ENCODE data around the gene PARP9. TPM values are rescaled to one million over a fixed set of nuclear protein-coding genes. Genes with fewer than 3 reads are reported as not detected.
A peak's percentile ranks its signal among the peaks of the same experiment; 100 is the strongest.

The PARP9 gene
- total and polyA plus RNA-seq, 10 of the 15 experiments (the other 5 are each of a cell fraction or from before 2014, with no cell fraction given): 34.0 to 122 (median 46.1) TPM

GRCh38 chr3:122572940-122573412 lies 8.9 kb upstream of the PARP9 start (continued):
- TF ChIP-seq EGR1 (IDR thresholded peaks at IDR 0.05; ENCODE audit: borderline replicate concordance in 1 of 2, low read depth in 2 of 2, low read length in 2 of 2) (no peak), IKZF1 (conservative IDR thresholded peaks at IDR 0.05) (peak; percentile 84), ZNF207 (IDR thresholded peaks at IDR 0.05; ENCODE audit: borderline replicate concordance) (no peak), CHD4 (IDR thresholded peaks at IDR 0.05) (no peak), NFYB (IDR thresholded peaks at IDR 0.05; ENCODE audit: insufficient read depth, low read depth, low read length) (no peak), POLR2AphosphoS5 (IDR thresholded peaks at IDR 0.05; ENCODE audit: low read length) (no peak), HCFC1 (IDR thresholded peaks at IDR 0.05; ENCODE audit: low read length) (no peak), MTA2 (IDR thresholded peaks at IDR 0.05; ENCODE audit: low read depth) (peak; percentile 80), BMI1 (IDR thresholded peaks at IDR 0.05; ENCODE audit: borderline replicate concordance) (peak; percentile 34; the same call in 1 of the 2 replicates), SMC3 (IDR thresholded peaks at IDR 0.05; ENCODE audit: borderline replicate concordance, low read length) (peak; percentile 22; the same call in 1 of the 2 replicates), ZBTB40 (IDR thresholded peaks at IDR 0.05; ENCODE audit: borderline replicate concordance) (no peak), SIN3A (IDR thresholded peaks at IDR 0.05; ENCODE audit: low read depth, low read length) (no peak), ZBED1 (IDR thresholded peaks at IDR 0.05; ENCODE audit: borderline replicate concordance) (no peak), HDAC2 (IDR thresholded peaks at IDR 0.05) (no peak), SUPT20H (IDR thresholded peaks at IDR 0.05; ENCODE audit: borderline replicate concordance, control insufficient read depth, low read depth, low read length) (no peak), PBX3 (IDR thresholded peaks at IDR 0.05; ENCODE audit: insufficient replicate concordance, low read depth, low read length) (no peak), YY1 (IDR thresholded peaks at IDR 0.05; ENCODE audit: low read depth, low read length) (no peak), EED (IDR thresholded peaks at IDR 0.05; ENCODE audit: low read depth) (peak; percentile 66; the same call in 1 of the 2 replicates), SREBF1 (IDR thresholded peaks at IDR 0.05; ENCODE audit: low read length) (no peak), HDAC6 (IDR thresholded peaks at IDR 0.05; ENCODE audit: unreplicated experiment) (no peak), ESRRA (IDR thresholded peaks at IDR 0.05; ENCODE audit: low read length) (no peak), IRF5 (IDR thresholded peaks at IDR 0.05; ENCODE audit: borderline replicate concordance) (no peak), KAT2A (conservative IDR thresholded peaks at IDR 0.05; ENCODE audit: control insufficient read depth, low read depth, low read length) (no peak), CBFB (IDR thresholded peaks at IDR 0.05; ENCODE audit: low read depth) (no peak), RAD51 (IDR thresholded peaks at IDR 0.05) (peak; percentile 64), FOXK2 (IDR thresholded peaks at IDR 0.05) (no peak), CBX3 (IDR thresholded peaks at IDR 0.05; ENCODE audit: borderline replicate concordance, low read depth) (no peak), CHD2 (IDR thresholded peaks at IDR 0.05; ENCODE audit: borderline replicate concordance, low read depth, low read length) (no peak)

Data from GM12878 (cell line).